AG08396 (cell line): ENCODE results near the gene IGLL1.
"Not testable (repeated sequence)": the region's sequence is repeated elsewhere in the genome, so short reads cannot be mapped to it uniquely, and the experiment has no call there.

Experiments used
- DNase-seq: peaks from one replicate; pipeline ENCODE4 v3.0.0; 2012; ENCODE audit warnings: low spot score, mixed read lengths

The IGLL1 gene

GRCh38 chr22:23540837-23541236 lies 39.3 kb downstream of the IGLL1 start:
- DNase-seq: not testable (repeated sequence)

- not testable (repeated sequence) for DNase-seq
Measured at GRCh38 chr22:23539839-23540198, 40.3 kb downstream of the IGLL1 start.

GRCh38 chr22:23539135-23539838 lies 40.8 kb downstream of the IGLL1 start:
- DNase-seq: peak; percentile 72

GRCh38 chr22:23538696-23539030 lies 41.4 kb downstream of the IGLL1 start:
- not testable (repeated sequence) for DNase-seq

GRCh38 chr22:23537830-23538695 lies 42.0 kb downstream of the IGLL1 start:
- DNase-seq: not testable (repeated sequence)

GRCh38 chr22:23537416-23537815 lies 42.7 kb downstream of the IGLL1 start:
- DNase-seq: no peak

- no peak for DNase-seq
Measured at GRCh38 chr22:23536821-23537345, 43.2 kb downstream of the IGLL1 start.

GRCh38 chr22:23535790-23536661 lies 44.1 kb downstream of the IGLL1 start:
- not testable (repeated sequence) for DNase-seq

- no peak for DNase-seq
Measured at GRCh38 chr22:23534851-23535717, 45.0 kb downstream of the IGLL1 start.

- no peak for DNase-seq
Measured at GRCh38 chr22:23534201-23534850, 45.8 kb downstream of the IGLL1 start.

GRCh38 chr22:23533771-23534191 lies 46.3 kb downstream of the IGLL1 start:
- no peak for DNase-seq

- DNase-seq: no peak
Measured at GRCh38 chr22:23533328-23533762, 46.7 kb downstream of the IGLL1 start.

- DNase-seq: no peak
Measured at GRCh38 chr22:23532731-23533130, 47.4 kb downstream of the IGLL1 start.

GRCh38 chr22:23531966-23532705 lies 48.0 kb downstream of the IGLL1 start:
- DNase-seq: no peak

- DNase-seq: no peak
Measured at GRCh38 chr22:23531283-23531956, 48.7 kb downstream of the IGLL1 start.

GRCh38 chr22:23530766-23531282 lies 49.3 kb downstream of the IGLL1 start:
- DNase-seq: no peak

GRCh38 chr22:23530106-23530505 lies 50.0 kb downstream of the IGLL1 start:
- DNase-seq: no peak

- DNase-seq: no peak
Measured at GRCh38 chr22:23529166-23530103, 50.7 kb downstream of the IGLL1 start.
